ENCODE results near the gene STK25.
"Not testable (repeated sequence)": the region's sequence is repeated elsewhere in the genome, so short reads cannot be mapped to it uniquely, and the experiment has no call there.

STK25 gene

DNA sequence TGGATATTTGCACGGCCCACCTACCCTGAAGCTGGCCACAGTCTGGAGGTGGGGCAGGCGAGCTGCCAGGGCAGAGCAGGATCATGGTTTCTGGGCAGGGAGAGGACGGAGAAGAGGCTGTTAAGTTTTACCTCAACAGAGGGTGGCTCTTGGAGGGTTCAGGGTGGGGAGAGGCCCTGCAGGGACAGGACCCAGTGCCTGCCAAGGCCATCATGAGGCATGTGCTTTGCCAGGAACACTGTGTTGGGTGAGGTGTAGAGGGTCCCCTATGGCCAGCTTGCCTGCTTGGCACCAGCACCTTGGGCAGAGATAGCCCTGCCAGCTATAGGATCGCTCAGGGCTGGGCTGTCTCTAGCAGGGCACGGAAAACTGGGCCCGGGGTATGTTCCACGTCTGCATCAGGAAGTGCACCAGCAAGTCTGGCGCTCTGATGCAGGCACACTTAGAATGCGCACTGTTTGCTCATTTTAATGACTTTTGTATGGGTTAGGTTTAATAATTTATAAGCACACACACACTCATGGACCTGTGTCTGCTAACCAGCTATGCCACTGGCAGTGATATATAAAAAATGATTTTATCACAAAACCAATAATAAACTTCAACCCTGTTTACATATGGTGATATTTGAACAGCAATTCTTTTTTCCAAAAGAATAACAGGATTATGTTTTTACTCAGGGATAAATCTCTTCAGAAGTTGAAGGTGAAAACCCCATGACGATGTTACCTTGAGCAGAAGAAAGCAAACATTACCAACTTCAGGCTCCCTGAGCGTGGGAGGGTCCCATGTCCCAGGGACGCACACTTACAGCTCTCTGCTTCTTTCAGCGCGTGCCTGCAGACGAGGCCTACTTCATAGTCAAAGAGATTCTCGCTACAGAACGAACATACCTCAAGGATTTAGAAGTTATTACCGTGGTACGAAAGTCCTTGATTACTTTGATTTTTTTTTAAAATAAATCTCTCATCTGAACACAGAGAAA is 46.4 kb downstream of the STK25 start:
- DNase-seq, result no peak

DNA sequence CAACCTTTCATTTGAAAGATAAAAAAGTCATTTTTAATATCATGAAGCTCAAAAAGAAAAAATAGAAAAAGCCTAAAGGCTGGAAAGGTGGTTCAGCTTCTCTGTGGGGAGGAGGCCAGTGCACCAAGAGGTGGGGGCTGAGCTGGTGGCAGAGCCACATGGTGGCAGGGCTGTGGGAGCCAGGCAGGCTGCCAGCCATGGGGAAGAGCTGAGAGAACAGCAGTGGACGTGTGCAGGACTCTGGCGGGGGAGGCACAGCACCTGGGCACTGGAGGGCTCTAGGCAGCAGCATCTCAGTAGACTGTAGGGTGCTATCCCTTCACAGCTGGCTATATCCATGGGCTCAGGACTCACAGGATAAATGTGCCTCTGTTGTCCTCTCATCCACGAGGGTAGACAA is 47.8 kb downstream of the STK25 start:
- DNase-seq, result no peak

DNA sequence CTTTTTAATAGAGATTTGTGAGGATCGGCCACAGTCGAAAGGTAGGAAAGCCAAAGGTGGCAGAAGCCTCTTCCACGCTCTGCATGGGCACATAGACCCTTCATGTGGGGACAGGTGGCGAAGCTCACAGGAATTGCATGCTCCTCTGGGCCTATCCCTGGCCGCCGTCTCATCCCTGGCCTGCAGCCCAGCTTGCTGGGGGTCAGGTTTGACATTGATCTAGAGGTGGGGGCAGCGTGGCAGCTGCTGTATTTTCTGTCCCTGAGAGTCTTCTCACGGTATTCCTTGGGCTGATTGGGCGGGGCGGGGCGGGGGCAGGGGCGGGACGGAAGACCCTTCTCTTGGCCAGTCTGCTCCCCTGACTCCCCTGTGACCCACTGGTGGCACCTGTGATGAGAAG is 48.9 kb downstream of the STK25 start:
- no peak for DNase-seq

DNA sequence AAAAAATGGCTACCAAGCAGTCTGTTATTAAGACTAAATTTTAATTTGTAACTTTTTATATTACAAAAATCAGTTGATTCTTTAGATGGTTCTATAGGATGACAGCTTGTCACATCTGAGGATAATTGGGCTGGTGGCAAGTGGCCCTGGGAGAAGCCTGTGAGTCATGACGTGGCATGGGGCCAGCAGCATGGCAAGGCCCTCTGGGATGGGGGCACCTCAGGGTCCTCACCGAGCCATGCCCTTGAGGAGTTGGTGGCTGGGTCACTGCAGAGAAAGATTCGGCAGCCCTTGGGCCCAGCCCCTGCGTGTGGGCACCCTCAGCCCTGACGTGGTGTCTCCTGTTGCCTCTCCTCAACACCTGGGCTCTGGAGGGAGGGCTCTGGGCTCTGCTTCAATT is 49.7 kb downstream of the STK25 start:
- DNase-seq, result no peak

DNA sequence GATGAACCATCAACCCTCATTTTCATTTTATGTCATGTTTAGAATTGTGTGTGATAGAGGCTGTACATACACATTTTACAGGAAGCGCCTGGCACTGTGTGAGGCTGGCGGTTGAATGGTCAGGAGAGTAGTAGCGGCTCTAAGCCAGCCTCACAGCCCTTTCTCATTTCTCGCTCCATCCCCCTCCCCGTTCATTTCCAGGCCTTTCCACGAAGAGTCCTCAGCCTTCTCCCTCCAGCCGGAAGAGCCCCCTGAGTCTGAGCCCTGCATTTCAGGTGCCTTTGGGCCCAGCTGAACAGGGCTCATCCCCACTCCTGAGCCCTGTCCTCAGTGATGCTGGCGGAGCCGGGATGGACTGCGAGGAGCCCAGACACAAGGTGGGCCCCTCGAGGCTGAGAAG is 51.8 kb downstream of the STK25 start:
- DNase-seq, result no peak

DNA sequence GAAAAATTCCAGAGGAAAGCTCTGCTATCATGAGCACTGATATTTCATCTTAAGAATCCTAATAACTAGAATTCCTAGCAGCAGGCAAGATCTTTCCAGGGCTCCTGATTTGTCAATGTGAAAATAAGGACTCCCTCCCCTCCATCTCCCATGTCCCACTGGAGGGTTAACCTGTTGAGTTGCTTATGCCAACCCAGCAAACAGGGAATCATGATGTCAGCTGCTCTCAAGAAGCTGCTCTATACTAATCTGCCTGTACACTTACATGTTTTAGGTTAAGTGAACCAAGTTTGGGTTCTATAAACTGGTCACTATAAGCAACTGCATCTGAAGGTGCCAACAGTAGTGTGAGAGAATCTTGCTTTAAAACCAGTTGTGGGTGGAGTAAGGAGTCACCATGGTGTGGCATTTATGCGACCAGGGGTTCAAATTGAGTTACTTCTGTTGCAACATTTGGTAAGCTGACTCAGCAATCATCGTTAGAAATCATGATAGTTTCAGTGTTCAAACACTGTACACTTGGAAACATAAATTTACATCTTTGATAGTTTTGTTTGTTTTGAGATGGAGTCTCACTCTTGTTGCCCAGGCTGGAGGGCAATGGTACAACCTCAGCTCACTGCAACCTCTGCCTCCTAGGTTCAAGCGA is 53.4 kb downstream of the STK25 start:
- no peak for DNase-seq

DNA sequence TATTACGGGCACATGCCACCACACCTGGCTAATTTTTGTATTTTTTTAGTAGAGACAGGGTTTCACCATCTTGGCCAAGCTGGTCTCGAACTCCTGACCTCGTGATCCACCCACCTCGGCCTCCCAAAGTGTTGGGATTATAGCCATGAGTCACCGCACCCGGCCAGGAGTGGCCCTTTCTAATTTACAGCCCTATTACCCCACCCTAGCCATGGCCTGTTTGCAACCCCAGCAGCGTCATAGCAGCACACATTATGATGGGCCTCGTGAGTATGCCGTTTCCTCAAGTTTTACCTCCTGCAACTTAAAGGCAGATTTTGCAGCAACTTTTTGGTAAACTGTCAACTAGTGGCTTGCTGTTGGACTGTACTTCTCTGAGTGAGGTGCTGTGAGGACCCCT is 54.5 kb downstream of the STK25 start:
- DNase-seq, result not testable (repeated sequence)

DNA sequence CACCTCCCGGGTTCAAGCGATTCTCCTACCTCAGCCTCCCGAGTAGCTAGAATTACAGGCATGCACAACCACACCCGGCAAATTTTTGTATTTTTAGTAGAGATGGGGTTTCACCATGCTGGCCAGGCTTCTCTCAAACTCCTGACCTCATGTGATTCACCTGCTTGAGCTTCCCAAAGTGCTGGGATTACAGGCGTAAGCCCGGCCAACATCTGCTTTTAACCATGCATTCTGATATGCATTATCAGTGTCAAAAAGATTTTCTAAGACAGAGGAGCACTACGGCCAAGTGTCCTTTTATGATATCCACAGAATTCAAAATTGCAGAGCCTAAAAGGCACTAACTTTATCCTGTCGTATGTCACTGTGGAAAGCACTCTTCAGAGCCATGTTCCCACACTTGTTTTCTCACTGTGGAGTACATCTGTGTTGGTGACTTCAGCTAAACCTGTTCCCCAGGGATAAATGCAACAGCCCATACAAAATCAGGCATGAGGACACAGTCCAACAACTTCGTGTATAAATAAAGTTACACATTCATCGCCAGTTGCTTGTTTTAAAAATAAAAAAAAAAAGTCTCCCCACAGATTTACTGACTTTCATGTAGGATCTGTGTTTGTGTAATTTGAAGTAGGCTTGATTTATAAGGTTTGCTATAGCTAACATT is 56.4 kb downstream of the STK25 start:
- DNase-seq, result no peak

DNA sequence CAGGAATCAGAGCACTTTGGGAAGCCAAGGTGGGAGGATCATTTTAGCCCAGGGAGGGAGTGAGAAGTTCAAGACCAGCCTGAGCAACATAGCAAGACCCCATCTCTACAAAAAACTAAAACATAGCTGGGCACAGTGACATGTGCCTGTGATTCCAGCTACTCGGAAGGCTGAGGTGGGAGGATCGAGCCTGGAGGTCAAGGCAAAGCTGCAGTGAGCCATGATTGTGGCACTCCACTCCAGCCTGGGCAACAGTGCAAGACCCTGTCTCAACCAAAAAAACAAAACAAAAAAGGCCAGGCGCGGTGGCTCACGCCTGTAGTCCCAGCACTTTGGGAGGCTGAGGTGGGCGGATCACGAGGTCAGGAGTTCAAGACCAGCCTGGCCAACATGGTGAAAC is 58.3 kb downstream of the STK25 start:
- DNase-seq, result not testable (repeated sequence)

DNA sequence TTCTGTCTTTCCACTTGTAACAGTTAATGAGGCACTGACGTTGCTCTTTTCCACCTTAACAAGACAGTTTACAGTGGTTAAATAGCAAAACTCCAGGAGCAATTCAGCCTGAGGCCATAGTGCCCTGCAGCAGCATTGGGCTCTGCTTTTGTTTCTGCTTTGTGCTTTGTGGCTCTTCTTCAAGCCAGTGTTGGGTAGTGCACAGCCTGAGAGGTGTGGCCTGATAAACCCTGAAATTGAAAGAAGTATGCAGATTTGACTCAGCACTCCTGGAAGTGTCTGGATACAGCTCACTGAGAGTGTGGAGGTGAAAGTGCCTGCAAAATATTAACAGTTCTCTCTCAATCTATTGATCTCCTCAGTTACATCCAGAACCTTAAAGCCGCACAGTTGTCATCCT is 63.0 kb downstream of the STK25 start:
- no peak for DNase-seq

DNA sequence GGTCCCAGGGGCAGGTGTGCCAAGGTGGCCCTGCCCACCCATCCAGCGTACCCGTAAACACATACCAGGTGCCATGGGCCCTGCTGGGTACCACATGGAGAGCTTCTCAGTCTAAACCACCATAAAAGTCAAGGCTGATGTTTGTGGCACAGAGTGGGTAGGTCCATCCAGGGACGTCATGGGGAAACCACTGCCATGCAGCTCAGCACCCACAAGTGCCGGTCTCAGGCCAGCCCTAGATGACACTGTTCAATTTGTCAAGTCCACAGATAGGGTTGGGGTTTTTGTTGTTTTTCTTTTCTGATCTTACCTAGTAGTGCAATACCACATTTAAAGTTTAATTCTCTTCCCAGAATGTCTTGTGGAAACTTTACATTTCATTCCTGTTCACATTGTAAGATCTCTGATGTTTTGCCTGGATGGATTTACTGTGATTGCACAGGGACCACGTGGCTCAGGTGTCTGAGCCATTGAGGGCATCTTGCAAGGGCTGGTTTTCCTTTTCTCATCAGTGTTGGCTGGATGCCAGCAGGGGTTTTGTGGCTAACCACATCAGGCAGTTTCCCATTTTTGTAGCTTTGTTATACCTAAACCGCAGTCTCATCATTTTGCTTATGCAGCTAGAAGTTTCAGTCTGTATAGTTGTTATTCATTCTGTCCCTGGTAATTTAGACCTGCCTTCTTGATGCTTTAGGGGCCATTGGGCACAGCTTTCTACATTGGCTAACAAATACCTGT is 64.7 kb downstream of the STK25 start:
- peak; percentile 44 for DNase-seq
